Measurements from ENCODE around the gene CHST10. TPM values are rescaled to one million over a fixed set of nuclear protein-coding genes. Genes with fewer than 3 reads are reported as not detected.

The CHST10 gene
- total and polyA plus RNA-seq, 10 of the 15 experiments (the other 5 are each of a cell fraction or from before 2014, with no cell fraction given), result 2.0 to 22.5 (median 15.7) TPM

DNA sequence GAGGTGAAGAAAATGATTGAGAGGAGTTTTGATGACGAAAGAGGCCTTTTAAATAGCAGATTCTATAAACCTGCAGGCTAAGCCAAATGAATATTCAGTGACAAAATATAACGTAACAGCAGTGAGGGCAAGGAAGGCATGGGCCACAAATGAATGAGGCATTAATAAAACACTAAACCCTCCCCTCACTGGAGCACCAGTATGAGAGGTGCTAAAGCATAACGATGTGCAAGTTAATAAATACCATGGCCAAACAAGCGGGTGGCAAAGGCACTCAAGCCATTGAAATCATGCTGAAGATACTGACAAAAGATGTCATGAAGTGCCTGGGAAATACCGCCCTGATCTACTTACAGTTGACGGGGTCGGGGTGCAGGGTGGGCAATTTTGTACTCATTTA, 64.9 kb downstream of the CHST10 start (continued):
- TF ChIP-seq, protein P1, sequence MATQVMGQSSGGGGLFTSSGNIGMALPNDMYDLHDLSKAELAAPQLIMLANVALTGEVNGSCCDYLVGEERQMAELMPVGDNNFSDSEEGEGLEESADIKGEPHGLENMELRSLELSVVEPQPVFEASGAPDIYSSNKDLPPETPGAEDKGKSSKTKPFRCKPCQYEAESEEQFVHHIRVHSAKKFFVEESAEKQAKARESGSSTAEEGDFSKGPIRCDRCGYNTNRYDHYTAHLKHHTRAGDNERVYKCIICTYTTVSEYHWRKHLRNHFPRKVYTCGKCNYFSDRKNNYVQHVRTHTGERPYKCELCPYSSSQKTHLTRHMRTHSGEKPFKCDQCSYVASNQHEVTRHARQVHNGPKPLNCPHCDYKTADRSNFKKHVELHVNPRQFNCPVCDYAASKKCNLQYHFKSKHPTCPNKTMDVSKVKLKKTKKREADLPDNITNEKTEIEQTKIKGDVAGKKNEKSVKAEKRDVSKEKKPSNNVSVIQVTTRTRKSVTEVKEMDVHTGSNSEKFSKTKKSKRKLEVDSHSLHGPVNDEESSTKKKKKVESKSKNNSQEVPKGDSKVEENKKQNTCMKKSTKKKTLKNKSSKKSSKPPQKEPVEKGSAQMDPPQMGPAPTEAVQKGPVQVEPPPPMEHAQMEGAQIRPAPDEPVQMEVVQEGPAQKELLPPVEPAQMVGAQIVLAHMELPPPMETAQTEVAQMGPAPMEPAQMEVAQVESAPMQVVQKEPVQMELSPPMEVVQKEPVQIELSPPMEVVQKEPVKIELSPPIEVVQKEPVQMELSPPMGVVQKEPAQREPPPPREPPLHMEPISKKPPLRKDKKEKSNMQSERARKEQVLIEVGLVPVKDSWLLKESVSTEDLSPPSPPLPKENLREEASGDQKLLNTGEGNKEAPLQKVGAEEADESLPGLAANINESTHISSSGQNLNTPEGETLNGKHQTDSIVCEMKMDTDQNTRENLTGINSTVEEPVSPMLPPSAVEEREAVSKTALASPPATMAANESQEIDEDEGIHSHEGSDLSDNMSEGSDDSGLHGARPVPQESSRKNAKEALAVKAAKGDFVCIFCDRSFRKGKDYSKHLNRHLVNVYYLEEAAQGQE (IDR thresholded peaks at IDR 0.05; ENCODE audit: low read depth, low read length), result no peak
- no peak for TF ChIP-seq IKZF1 (conservative IDR thresholded peaks at IDR 0.05)

GRCh38 chr2:100350661-100351185, 66.7 kb downstream of the CHST10 start:
- ChIA-PET POLR2A (no interaction called here), RAD21 (ENCODE audit: unreplicated experiment) (no interaction called here), SMC1A (ENCODE audit: uncharacterized antibody, unreplicated experiment) (interaction anchor here (1.4 kb wide), 1 partner anchor 15 kb away, joined by 3 read pairs; no protein-coding TSS in a partner anchor), CTCF (no interaction called here)
- no peak for FAIRE-seq
- no TSS peak for BruUV-seq (replicated peaks)
- no peak overlapping the region for H3K4me2 ChIP-seq (ENCODE audit: control insufficient read depth, insufficient read depth)
- no peaks in the 10 kb centered on the region for H4K20me1 ChIP-seq (ENCODE audit: control insufficient read depth, insufficient read depth)
- intact Hi-C loops (cut with micrococcal nuclease; ENCODE audit: unreplicated experiment), result no loop called here
- H3K79me2 ChIP-seq (ENCODE audit: control insufficient read depth, insufficient read depth, low read length), result no peaks in the 10 kb centered on the region
- H3K4me3 ChIP-seq, result no peak overlapping the region
- H3K27me3 ChIP-seq (replicated peaks in 1 of 2; ENCODE audit: control insufficient read depth in 2 of 2, insufficient read depth in 2 of 2, low read length in 1 of 2), result no peaks in the 10 kb centered on the region
- no peaks in the 10 kb centered on the region for H3K36me3 ChIP-seq (ENCODE audit: control insufficient read depth in 2 of 2, insufficient read depth in 2 of 2, low read length in 1 of 2)
- 35% methylated on average over 13 of the region's 13 CpGs for WGBS (ENCODE audit: insufficient coverage, insufficient replicate concordance, low lambda C conversion rate, missing lambda C conversion rate)
- no peak overlapping the region for H2AFZ ChIP-seq (ENCODE audit: control insufficient read depth, low read depth, low read length)
- DNase-seq (ENCODE audit: low read depth, low spot score), result no peak
- no peak overlapping the region for H3K27ac ChIP-seq (ENCODE audit: control insufficient read depth, insufficient read depth)
- H3K9ac ChIP-seq (ENCODE audit: control insufficient read depth, insufficient read depth, low read length), result no peak overlapping the region
- no peaks in the 10 kb centered on the region; the same call in 2 of the 3 replicates for H3K9me3 ChIP-seq (replicated peaks; ENCODE audit: control insufficient read depth, insufficient read depth, low read length)
- no peaks in the 10 kb centered on the region for H3K4me1 ChIP-seq (ENCODE audit: control insufficient read depth, insufficient read depth, low read length)
- ATAC-seq, result no peak
- in situ Hi-C loops (cut with MboI), result no loop called here
- TF ChIP-seq, protein P2, sequence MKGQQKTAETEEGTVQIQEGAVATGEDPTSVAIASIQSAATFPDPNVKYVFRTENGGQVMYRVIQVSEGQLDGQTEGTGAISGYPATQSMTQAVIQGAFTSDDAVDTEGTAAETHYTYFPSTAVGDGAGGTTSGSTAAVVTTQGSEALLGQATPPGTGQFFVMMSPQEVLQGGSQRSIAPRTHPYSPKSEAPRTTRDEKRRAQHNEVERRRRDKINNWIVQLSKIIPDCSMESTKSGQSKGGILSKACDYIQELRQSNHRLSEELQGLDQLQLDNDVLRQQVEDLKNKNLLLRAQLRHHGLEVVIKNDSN (IDR thresholded peaks at IDR 0.05; ENCODE audit: borderline replicate concordance, extremely low read length, insufficient read depth, low read depth, low read length), result no peak
- TF ChIP-seq CBX3 (IDR thresholded peaks at IDR 0.05; ENCODE audit: borderline replicate concordance, low read depth) (no peak), SUPT20H (IDR thresholded peaks at IDR 0.05; ENCODE audit: borderline replicate concordance, control insufficient read depth, low read depth, low read length) (no peak), NR2C1 (IDR thresholded peaks at IDR 0.05) (no peak), YY1 (IDR thresholded peaks at IDR 0.05; ENCODE audit: low read depth, low read length) (no peak), TAF1 (IDR thresholded peaks at IDR 0.05; ENCODE audit: borderline replicate concordance, low read depth, low read length) (no peak), ZNF384 (IDR thresholded peaks at IDR 0.05; ENCODE audit: borderline replicate concordance, low read depth, low read length) (no peak), ZZZ3 (IDR thresholded peaks at IDR 0.05; ENCODE audit: control insufficient read depth, insufficient read length, low read depth) (no peak), HDGF (IDR thresholded peaks at IDR 0.05) (no peak), EZH2 (IDR thresholded peaks at IDR 0.05; ENCODE audit: borderline replicate concordance, control insufficient read depth, low read depth, low read length) (no peak), STAT3 (IDR thresholded peaks at IDR 0.05; ENCODE audit: low read depth, low read length) (no peak)

Measured in GM12878 (cell line).